GM12878 (cell line): Measurements from ENCODE around the gene SCARF1. TPM values are rescaled to one million over a fixed set of nuclear protein-coding genes. Genes with fewer than 3 reads are reported as not detected.
"Not testable (repeated sequence)": the region's sequence is repeated elsewhere in the genome, so short reads cannot be mapped to it uniquely, and the experiment has no call there.

Experiments used
- ATAC-seq: fragments of 200-7000 bp; cut with Tn5 transposase; 3 replicates; pipeline ENCODE4 v1.9.1; 2020; ENCODE audit warnings: mild to moderate bottlenecking, moderate library complexity
- BruUV-seq: library from RNA; stranded (reverse); fragments of 400-500 nt; replicated peaks from 2 replicates; lab custom pipeline; 2021; lab: Mats Ljungman, UMichigan
- CTCF ChIA-PET: fragments of 300-600 bp; sonication (Branson Sonifier 250); formaldehyde crosslinking; extraction: SDS; loops from one replicate; lab custom pipeline; 2021; ENCODE audit warnings: inconsistent platforms; lab: Yijun Ruan, JAX
- POLR2A ChIA-PET: fragments of 350-600 bp; formaldehyde crosslinking; extraction: SDS; loops from one replicate; lab custom pipeline; 2021; ENCODE audit warnings: inconsistent platforms; lab: Charles Lee
- RAD21 ChIA-PET: fragments of 300-600 bp; sonication (Branson Sonifier 250); formaldehyde crosslinking; loops from one replicate; lab custom pipeline; 2023; ENCODE audit warnings: antibody characterized with exemption; ENCODE audit not compliant: unreplicated experiment; lab: Charles Lee
- SMC1A ChIA-PET: fragments of 300-600 bp; sonication (Branson Sonifier 250); formaldehyde crosslinking; loops from one replicate; lab custom pipeline; 2023; ENCODE audit not compliant: unreplicated experiment, uncharacterized antibody; lab: Charles Lee
- DNase-seq: peaks from one replicate; pipeline ENCODE4 v3.0.0-alpha.2; 2011; ENCODE audit warnings: low read depth, low spot score
- FAIRE-seq: peaks from 3 replicates; lab custom pipeline; 2011; peaks lifted over from hg19 to GRCh38; lab: Jason Lieb, UNC
- H2AFZ ChIP-seq: 2 replicates; pipeline ENCODE4 v1.6.0; 2011; ENCODE audit warnings: low read depth, low read length, control low read depth; ENCODE audit not compliant: control insufficient read depth
- H3K27ac ChIP-seq: 2 replicates; pipeline ENCODE4 v1.5.1; 2011; ENCODE audit warnings: control low read depth; ENCODE audit not compliant: control insufficient read depth, insufficient read depth
- H3K27me3 ChIP-seq, 2 experiments: replicated peaks in 1 of 2; 2 replicates each; pipeline versions ENCODE4 v1.6.0 to v1.6.1; 2011; ENCODE audit warnings: low read length in 1 of 2; ENCODE audit not compliant: control insufficient read depth in 2 of 2, insufficient read depth in 2 of 2
- H3K36me3 ChIP-seq, 2 experiments: 2 replicates each; pipeline ENCODE4 v1.5.1; 2011; ENCODE audit warnings: low read length in 1 of 2; ENCODE audit not compliant: control insufficient read depth in 2 of 2, insufficient read depth in 2 of 2
- H3K4me1 ChIP-seq: 2 replicates; pipeline ENCODE4 v1.6.1; 2011; ENCODE audit warnings: mild to moderate bottlenecking, low read length, moderate library complexity, mixed read lengths; ENCODE audit not compliant: control insufficient read depth, insufficient read depth
- H3K4me2 ChIP-seq: 2 replicates; pipeline ENCODE4 v1.6.0; 2011; ENCODE audit warnings: control low read depth; ENCODE audit not compliant: control insufficient read depth, insufficient read depth
- H3K4me3 ChIP-seq: fragments of 200-600 bp; sonication (generic); 2 replicates; pipeline ENCODE4 v1.5.1; 2016
- H3K79me2 ChIP-seq: 2 replicates; pipeline ENCODE4 v1.6.0; 2011; ENCODE audit warnings: low read length; ENCODE audit not compliant: control insufficient read depth, insufficient read depth
- H3K9ac ChIP-seq: 2 replicates; pipeline ENCODE4 v1.8.0; 2011; ENCODE audit warnings: low read length, control low read depth, mixed read lengths; ENCODE audit not compliant: control insufficient read depth, insufficient read depth
- H3K9me3 ChIP-seq: replicated peaks from 3 replicates; pipeline ENCODE4 v1.5.1; 2011; ENCODE audit warnings: mild to moderate bottlenecking, low read length; ENCODE audit not compliant: control insufficient read depth, insufficient read depth
- H4K20me1 ChIP-seq: 2 replicates; pipeline ENCODE4 v1.6.0; 2011; ENCODE audit not compliant: control insufficient read depth, insufficient read depth
- CBFB ChIP-seq: IDR thresholded peaks from 2 replicates; pipeline ENCODE4 v1.6.1; 2016; ENCODE audit warnings: antibody characterized with exemption, low read depth
- ETV6 ChIP-seq, 2 experiments: fragments of 450-650 bp in 1 of 2; IDR thresholded peaks in 1 of 2; conservative IDR thresholded peaks in 1 of 2; 2 replicates each; pipeline ENCODE4 v1.6.1; 2014; ENCODE audit warnings: antibody characterized with exemption in 1 of 2, borderline replicate concordance in 1 of 2, low read depth in 1 of 2, mild to moderate bottlenecking in 1 of 2, moderate library complexity in 1 of 2
- FOXK2 ChIP-seq: fragments of 450-650 bp; IDR thresholded peaks from 2 replicates; pipeline ENCODE4 v1.6.1; 2017; ENCODE audit warnings: mild to moderate bottlenecking, moderate library complexity
- PAX8 ChIP-seq: fragments of 450-650 bp; IDR thresholded peaks from 2 replicates; pipeline ENCODE4 v1.6.1; 2017; ENCODE audit warnings: mild to moderate bottlenecking, moderate library complexity
- PBX3 ChIP-seq: IDR thresholded peaks from 2 replicates; pipeline ENCODE4 v1.6.1; 2011; ENCODE audit warnings: mild to moderate bottlenecking, low read depth, low read length, moderate library complexity; ENCODE audit not compliant: insufficient replicate concordance
- POLR2A ChIP-seq: IDR thresholded peaks from 2 replicates; pipeline ENCODE4 v1.6.1; 2011; ENCODE audit warnings: low read depth, mild to moderate bottlenecking, low read length
- WGBS: methylation state at CpG from one replicate; pipeline ENCODE4 v1.1.6; 2016; ENCODE audit warnings: low lambda C conversion rate; ENCODE audit not compliant: insufficient replicate concordance, insufficient coverage; ENCODE audit errors: missing lambda C conversion rate; 5-methylcytosine and 5-hydroxymethylcytosine counted together
- in situ Hi-C: fragments of 300-500 bp; cut with MboI; formaldehyde crosslinking; loops from 9 replicates; pipeline ENCODE4 v1.14.3; 2018; ENCODE audit warnings: mixed read lengths
- intact Hi-C: fragments of 100-400 bp; cut with micrococcal nuclease; formaldehyde crosslinking; loops from one replicate; pipeline ENCODE4 v1.14.2; 2022; ENCODE audit not compliant: unreplicated experiment
- polyA plus RNA-seq, 11 experiments: library from polyadenylated mRNA; depleted of rRNA in 4 of 11; unstranded in 6 of 11; stranded (reverse) in 5 of 11; fragments of >200 nt; fragmentation: Nextera tagmentation in 4 of 11; fragmentation: Illumina TruSeq in 1 of 11; extraction: Ambion mirVana in 4 of 11; extraction: Trizol in 1 of 11; gene quantifications; 1 replicate in 1 of 11; 2 replicates in 10 of 11; pipeline versions ENCODE4 v1.2.1 to v1.2.3, GENCODE V29; 2011 to 2016; ENCODE audit warnings: inconsistent platforms in 2 of 11, missing spikeins in 2 of 11, low read depth in 1 of 11
- total RNA-seq, 4 experiments: library from RNA; depleted of rRNA in 3 of 4; stranded (reverse); fragments of >200 nt in 3 of 4; fragmentation: Illumina TruSeq in 1 of 4; extraction: Trizol in 1 of 4; gene quantifications; 2 replicates each; pipeline versions ENCODE4 v1.2.1 to v1.2.3, GENCODE V29; 2013 to 2021

Gene SCARF1
- total and polyA plus RNA-seq, 10 of the 15 experiments (the other 5 are each of a cell fraction or from before 2014, with no cell fraction given) = 0.10 to 1.7 (median 0.43) TPM

- CTCF ChIA-PET = interaction anchor here (0.5 kb wide), 1 partner anchor 23 kb away, joined by 4 read pairs; no protein-coding TSS in a partner anchor
- Histone ChIP-seq H3K4me2 (no peak overlapping the region), H3K4me1 (peaks cover 8% of the 10 kb centered on the region), H3K27me3 (no peaks in the 10 kb centered on the region), H3K9ac (no peak overlapping the region), H3K36me3 (peaks cover 35 to 44% of the 10 kb centered on the region in 2 experiments), H2AFZ (no peak overlapping the region), H3K79me2 (no peaks in the 10 kb centered on the region), H3K4me3 (no peak overlapping the region), H3K27ac (no peak overlapping the region), H4K20me1 (no peaks in the 10 kb centered on the region), H3K9me3 (no peaks in the 10 kb centered on the region)
- no peak for ATAC-seq
- in situ Hi-C loops (no loop called here), intact Hi-C loops (no loop called here)
- RAD21 ChIA-PET = no interaction called here
- SMC1A ChIA-PET = no interaction called here
- BruUV-seq = no TSS peak
- FAIRE-seq = peak; percentile 13
- TF ChIP-seq FOXK2 = no peak
- no peak for TF ChIP-seq ETV6 (conservative IDR thresholded peaks at IDR 0.05 in 1 of 2, IDR thresholded peaks at IDR 0.05 in 1 of 2; ENCODE audit: borderline replicate concordance in 1 of 2, low read depth in 1 of 2)
- no peak for TF ChIP-seq PAX8
- no peak for TF ChIP-seq PBX3
- TF ChIP-seq POLR2A = peak; percentile 40
- no peak for TF ChIP-seq CBFB
- POLR2A ChIA-PET = no interaction called here
- 97% methylated on average over 14 of the region's 14 CpGs for WGBS
- no peak for DNase-seq
Observed at GRCh38 chr17:1653735-1654134, 8.2 kb upstream of the SCARF1 start.

GRCh38 chr17:1652794-1653193, 7.3 kb upstream of the SCARF1 start:
- ATAC-seq, H2AFZ ChIP-seq, intact Hi-C loops, H3K27ac ChIP-seq, FAIRE-seq, H3K79me2 ChIP-seq, H3K4me3 ChIP-seq, BruUV-seq, H3K9me3 ChIP-seq, in situ Hi-C loops, H3K9ac ChIP-seq, DNase-seq, H3K27me3 ChIP-seq, H4K20me1 ChIP-seq, H3K4me2 ChIP-seq, SMC1A ChIA-PET: not testable (repeated sequence)
- Histone ChIP-seq H3K36me3 (peaks cover 29 to 37% of the 10 kb centered on the region in 2 experiments), H3K4me1 (peaks cover 15% of the 10 kb centered on the region)
- 82% methylated on average over 7 of the region's 7 CpGs for WGBS
- POLR2A ChIA-PET = interaction anchor here (0.7 kb wide), 1 partner anchor 400 kb away, joined by 3 read pairs; no protein-coding TSS in a partner anchor
- RAD21 ChIA-PET = interaction anchor here (1.3 kb wide), 1 partner anchor 79 kb away, joined by 4 read pairs; no protein-coding TSS in a partner anchor
- CTCF ChIA-PET = interaction anchor here (2.1 kb wide), 1 partner anchor 17 kb away, joined by 11 read pairs; no protein-coding TSS in a partner anchor
